HFF-Myc (cell line): ENCODE measurements around the gene KRTAP6-1.

Experiments used
- DNase-seq: peaks from one replicate; pipeline ENCODE4 v3.0.0-alpha.2; 2011; ENCODE audit warnings: low read depth; ENCODE audit errors: extremely low read depth
- H3K4me3 ChIP-seq: replicated peaks from 2 replicates; pipeline ENCODE4 v1.5.1; 2011; ENCODE audit warnings: low read depth, mild to moderate bottlenecking, control low read depth, low read length
- TF ChIP-seq, protein P1 (sequence below): IDR thresholded peaks from 2 replicates; pipeline ENCODE4 v1.5.1; 2012; ENCODE audit warnings: mild to moderate bottlenecking, low read depth, low read length, control low read depth; ENCODE audit errors: missing control alignments

KRTAP6-1 gene

GRCh38 chr21:30612132-30612531 lies 1.6 kb downstream of the KRTAP6-1 start:
- no peak overlapping the region for H3K4me3 ChIP-seq
- TF ChIP-seq, protein P1, sequence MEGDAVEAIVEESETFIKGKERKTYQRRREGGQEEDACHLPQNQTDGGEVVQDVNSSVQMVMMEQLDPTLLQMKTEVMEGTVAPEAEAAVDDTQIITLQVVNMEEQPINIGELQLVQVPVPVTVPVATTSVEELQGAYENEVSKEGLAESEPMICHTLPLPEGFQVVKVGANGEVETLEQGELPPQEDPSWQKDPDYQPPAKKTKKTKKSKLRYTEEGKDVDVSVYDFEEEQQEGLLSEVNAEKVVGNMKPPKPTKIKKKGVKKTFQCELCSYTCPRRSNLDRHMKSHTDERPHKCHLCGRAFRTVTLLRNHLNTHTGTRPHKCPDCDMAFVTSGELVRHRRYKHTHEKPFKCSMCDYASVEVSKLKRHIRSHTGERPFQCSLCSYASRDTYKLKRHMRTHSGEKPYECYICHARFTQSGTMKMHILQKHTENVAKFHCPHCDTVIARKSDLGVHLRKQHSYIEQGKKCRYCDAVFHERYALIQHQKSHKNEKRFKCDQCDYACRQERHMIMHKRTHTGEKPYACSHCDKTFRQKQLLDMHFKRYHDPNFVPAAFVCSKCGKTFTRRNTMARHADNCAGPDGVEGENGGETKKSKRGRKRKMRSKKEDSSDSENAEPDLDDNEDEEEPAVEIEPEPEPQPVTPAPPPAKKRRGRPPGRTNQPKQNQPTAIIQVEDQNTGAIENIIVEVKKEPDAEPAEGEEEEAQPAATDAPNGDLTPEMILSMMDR: no peak
- no peak for DNase-seq

- no peak overlapping the region for H3K4me3 ChIP-seq
- TF ChIP-seq, protein P1: no peak
- no peak for DNase-seq
Observed at GRCh38 chr21:30605968-30606367, 7.8 kb downstream of the KRTAP6-1 start.

- no peak within 1 kb of the TSS for H3K4me3 ChIP-seq
- no peak for DNase-seq
Observed at GRCh38 chr21:30600787-30601186, 12.9 kb downstream of the KRTAP6-1 start, which contains the start of gene KRTAP22-1. TSS of gene KRTAP22-1 (plus strand) at chr21:30601087.

GRCh38 chr21:30598802-30599201 lies 14.9 kb downstream of the KRTAP6-1 start, which contains the start of gene KRTAP6-2:
TSS of gene KRTAP6-2 (minus strand) at chr21:30598902. CDS start at chr21:30598874, 28 bp downstream.
- no peak within 1 kb of the TSS for H3K4me3 ChIP-seq
- TF ChIP-seq, protein P1: no peak
- DNase-seq: no peak

More at GRCh38 chr21:30600787-30601186, 12.9 kb downstream of the KRTAP6-1 start, which contains the start of gene KRTAP22-1:
- TF ChIP-seq, protein P1: no peak

DNA sequence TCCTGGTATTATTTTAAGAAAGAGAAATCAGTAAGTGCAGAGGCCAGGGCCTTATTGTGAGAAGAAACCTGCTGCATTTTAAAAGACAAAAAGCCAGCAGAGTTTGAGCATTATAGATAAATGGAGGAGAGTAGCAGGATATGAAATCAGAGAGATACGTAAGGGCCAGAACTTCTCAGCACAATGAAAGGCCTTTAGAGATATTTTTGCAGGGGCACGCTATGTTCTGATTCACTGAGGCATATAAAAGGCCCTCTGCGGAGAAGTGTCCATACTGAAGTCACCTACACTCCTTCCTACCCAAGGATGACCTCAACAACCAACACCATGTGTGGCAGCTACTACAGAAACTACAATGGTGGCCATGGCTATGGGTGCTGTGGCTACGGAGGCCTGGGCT lies 21.6 kb downstream of the KRTAP6-1 start, which contains the start of gene KRTAP6-3:
Gene KRTAP6-3, plus strand, starts transcription at position 301 of the 400 bp plus-strand sequence. Its CDS starts 6 bp downstream, at position 307.
- TF ChIP-seq, protein P1: no peak
- no peak within 1 kb of the TSS for H3K4me3 ChIP-seq
- no peak for DNase-seq

DNA sequence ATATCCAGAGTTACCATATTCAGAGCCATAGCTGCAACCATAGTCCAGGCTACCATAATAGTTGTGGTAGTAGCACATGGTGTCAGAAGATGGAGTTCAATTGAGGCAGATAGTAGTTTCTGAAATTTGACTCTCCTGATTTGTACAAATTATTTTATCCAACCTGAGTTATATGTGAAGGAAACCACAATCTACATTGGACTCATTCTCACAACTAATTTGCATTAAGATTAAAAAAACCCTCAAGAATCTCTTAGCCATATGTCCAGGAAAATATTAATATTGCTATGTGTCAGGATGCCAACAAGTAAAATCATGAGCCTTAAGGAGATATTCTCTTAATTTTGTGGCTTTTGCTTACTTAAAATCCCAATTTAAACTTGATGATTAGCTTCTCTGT lies 23.4 kb downstream of the KRTAP6-1 start, which contains the start of gene KRTAP22-2:
Gene KRTAP22-2, minus strand, starts transcription at position 101 of the 400 bp plus-strand sequence.
- no peak within 1 kb of the TSS for H3K4me3 ChIP-seq
- no peak for DNase-seq
- TF ChIP-seq, protein P1: no peak

GRCh38 chr21:30582870-30583269 lies 30.9 kb downstream of the KRTAP6-1 start:
- no peak overlapping the region for H3K4me3 ChIP-seq
- no peak for DNase-seq
- TF ChIP-seq, protein P1: no peak
